Upper lobe of left lung (tissue), 6 donors: ENCODE measurements around the gene IMPACT. TPM values are rescaled to one million over a fixed set of nuclear protein-coding genes. Genes with fewer than 3 reads are reported as not detected.

ENCODE experiments used
- ATAC-seq, 2 donors: fragments of 200-7000 bp; cut with Tn5 transposase; one replicate each; pipeline ENCODE4 v1.9.1; 2022; ENCODE audit warnings: mild to moderate bottlenecking in 2 of 2, moderate library complexity in 2 of 2; ENCODE audit not compliant: low FRiP score in 2 of 2
- DNase-seq, 2 donors: peaks; one replicate each; pipeline ENCODE4 v3.0.0-alpha.2; 2019 to 2020
- H3K27ac ChIP-seq, 4 donors: fragments of 200-600 bp; sonication (generic); one replicate each; pipeline ENCODE4 v1.5.1; 2016 to 2019
- H3K27me3 ChIP-seq, 4 donors: fragments of 200-600 bp; sonication (generic); one replicate each; pipeline ENCODE4 v1.5.1; 2017 to 2019
- H3K36me3 ChIP-seq, 4 donors: fragments of 200-600 bp; sonication (generic); one replicate each; pipeline ENCODE4 v1.5.1; 2016 to 2019
- H3K4me1 ChIP-seq, 4 donors: fragments of 200-600 bp; sonication (generic); one replicate each; pipeline ENCODE4 v1.5.1; 2018 to 2019
- H3K4me3 ChIP-seq, 4 donors: fragments of 200-600 bp; sonication (generic); one replicate each; pipeline ENCODE4 v1.5.1; 2017 to 2019; ENCODE audit warnings: mild to moderate bottlenecking in 2 of 4, moderate library complexity in 1 of 4
- H3K9me3 ChIP-seq, 4 donors: fragments of 200-600 bp; sonication (generic); one replicate each; pipeline ENCODE4 v1.5.1; 2018 to 2019
- CTCF ChIP-seq, 6 experiments: fragments of 450-650 bp in 4 of 6; fragments of 200-600 bp in 2 of 6; sonication (generic) in 2 of 6; IDR thresholded peaks; one replicate each; pipeline ENCODE4 v1.5.1; 2016 to 2019; ENCODE audit warnings: antibody characterized with exemption in 6 of 6
- EP300 ChIP-seq, 4 donors: sonication (generic); formaldehyde crosslinking; IDR thresholded peaks; one replicate each; pipeline ENCODE4 v1.5.1; 2017; ENCODE audit warnings: antibody characterized with exemption in 4 of 4, control low read depth in 2 of 4
- POLR2A ChIP-seq, 4 donors: fragments of 450-650 bp; IDR thresholded peaks; one replicate each; pipeline ENCODE4 v1.5.1; 2016 to 2017; ENCODE audit warnings: antibody characterized with exemption in 4 of 4, mild to moderate bottlenecking in 2 of 4
- POLR2AphosphoS5 ChIP-seq, 2 donors: sonication (generic); formaldehyde crosslinking; IDR thresholded peaks; one replicate each; pipeline ENCODE4 v1.5.1; 2017; ENCODE audit warnings: antibody characterized with exemption in 2 of 2
- WGBS, 2 donors: methylation state at CpG; one replicate each; pipeline ENCODE4 v1.1.5; 2017 to 2018; 5-methylcytosine and 5-hydroxymethylcytosine counted together
- total RNA-seq, 6 donors: library from RNA; depleted of rRNA in 4 of 6; stranded (reverse); fragments of >200 nt in 4 of 6; gene quantifications; one replicate each; pipeline versions ENCODE4 v1.1.0 to v1.2.1, GENCODE V29; 2016 to 2021
- donor health status: DM: no; HTN: no; CAD: no; lungs with moderate emphysema.
- donor health status: DM: no; HTN: yes; CAD: no; lungs with severe emphysema.

The IMPACT gene
- total RNA-seq, 6 donors from 2014 or later: 4.6 to 40.8 (median 18.2) TPM

GRCh38 chr18:24488824-24489493 lies 62.5 kb downstream of the IMPACT start:
- ATAC-seq (peak in 1 of 2 donors; percentile 84), DNase-seq (no peak)
- Histone ChIP-seq H3K4me1 (no peaks in the 10 kb centered on the region), H3K4me3 (no peak overlapping the region), H3K36me3 (no peaks in the 10 kb centered on the region), H3K27me3 (no peaks in the 10 kb centered on the region), H3K9me3 (no peaks in the 10 kb centered on the region), H3K27ac (no peak overlapping the region)
- TF ChIP-seq CTCF (IDR thresholded peaks at IDR 0.05): peak; percentile 49 to 80 (median 71)
- TF ChIP-seq EP300 (IDR thresholded peaks at IDR 0.05): no peak
- TF ChIP-seq POLR2AphosphoS5 (IDR thresholded peaks at IDR 0.05): no peak
- 43 to 44% methylated on average over 7 of the region's 7 CpGs for WGBS, 2 donors

GRCh38 chr18:24490539-24490938 lies 64.1 kb downstream of the IMPACT start:
- Histone ChIP-seq H3K36me3 (no peaks in the 10 kb centered on the region), H3K9me3 (no peaks in the 10 kb centered on the region), H3K27me3 (no peaks in the 10 kb centered on the region), H3K4me1 (no peaks in the 10 kb centered on the region), H3K4me3 (no peak overlapping the region), H3K27ac (no peak overlapping the region)
- 47 to 48% methylated on average over 4 of the region's 4 CpGs for WGBS, 2 donors
- ATAC-seq (no peak), DNase-seq (no peak)
- TF ChIP-seq POLR2A (IDR thresholded peaks at IDR 0.05): no peak
- no peak for TF ChIP-seq POLR2AphosphoS5 (IDR thresholded peaks at IDR 0.05)
- no peak for TF ChIP-seq CTCF (IDR thresholded peaks at IDR 0.05)
- no peak for TF ChIP-seq EP300 (IDR thresholded peaks at IDR 0.05)

GRCh38 chr18:24491927-24492834 lies 65.7 kb downstream of the IMPACT start:
- ATAC-seq: no peak
- no peak overlapping the region for H3K27ac ChIP-seq
- DNase-seq: peak in 1 of 2 donors; percentile 49
- no peak overlapping the region for H3K4me3 ChIP-seq
- TF ChIP-seq POLR2AphosphoS5 (IDR thresholded peaks at IDR 0.05): no peak
- TF ChIP-seq CTCF (IDR thresholded peaks at IDR 0.05): no peak
- TF ChIP-seq EP300 (IDR thresholded peaks at IDR 0.05): no peak
- TF ChIP-seq POLR2A (IDR thresholded peaks at IDR 0.05): no peak
- H3K36me3 ChIP-seq: no peaks in the 10 kb centered on the region
- H3K9me3 ChIP-seq: no peaks in the 10 kb centered on the region
- no peaks in the 10 kb centered on the region for H3K4me1 ChIP-seq
- WGBS, 2 donors: 74 to 80% methylated on average over 21 of the region's 21 CpGs
- no peaks in the 10 kb centered on the region for H3K27me3 ChIP-seq

- 68 to 86% methylated on average over 2 of the region's 2 CpGs for WGBS, 2 donors
Measured at GRCh38 chr18:24494586-24494985, 68.1 kb downstream of the IMPACT start.

More at GRCh38 chr18:24494586-24494985, 68.1 kb downstream of the IMPACT start:
- ATAC-seq (no peak), DNase-seq (no peak)
- no peaks in the 10 kb centered on the region for H3K4me1 ChIP-seq
- H3K27me3 ChIP-seq: no peaks in the 10 kb centered on the region
- no peak overlapping the region for H3K27ac ChIP-seq
- TF ChIP-seq POLR2A (IDR thresholded peaks at IDR 0.05): no peak
- TF ChIP-seq CTCF (IDR thresholded peaks at IDR 0.05): no peak
- TF ChIP-seq POLR2AphosphoS5 (IDR thresholded peaks at IDR 0.05): no peak
- no peak for TF ChIP-seq EP300 (IDR thresholded peaks at IDR 0.05)
- no peaks in the 10 kb centered on the region for H3K36me3 ChIP-seq
- no peak overlapping the region for H3K4me3 ChIP-seq
- no peaks in the 10 kb centered on the region for H3K9me3 ChIP-seq
